Upper lobe of right lung (tissue), 1 donor: ENCODE measurements around the gene GOLGA1. TPM values are rescaled to one million over a fixed set of nuclear protein-coding genes. Genes with fewer than 3 reads are reported as not detected.
A peak's percentile ranks its signal among the peaks of the same experiment; 100 is the strongest.
"Not testable (repeated sequence)": the region's sequence is repeated elsewhere in the genome, so short reads cannot be mapped to it uniquely, and the experiment has no call there.

Experiments used
- ATAC-seq: fragments of 200-7000 bp; cut with Tn5 transposase; one replicate; pipeline ENCODE4 v1.9.1; 2020; ENCODE audit warnings: mild to moderate bottlenecking, moderate library complexity
- DNase-seq: peaks from one replicate; pipeline ENCODE4 v3.0.0-alpha.2; 2020
- H3K27ac ChIP-seq: fragments of 200-600 bp; one replicate; pipeline ENCODE4 v1.8.0; 2022
- H3K27me3 ChIP-seq: fragments of 200-600 bp; one replicate; pipeline ENCODE4 v1.8.0; 2022; ENCODE audit warnings: mild to moderate bottlenecking
- H3K36me3 ChIP-seq: fragments of 200-600 bp; one replicate; pipeline ENCODE4 v1.8.0; 2022
- H3K4me1 ChIP-seq: fragments of 200-600 bp; one replicate; pipeline ENCODE4 v1.8.0; 2022
- H3K4me3 ChIP-seq: fragments of 200-600 bp; one replicate; pipeline ENCODE4 v1.8.0; 2022; ENCODE audit warnings: mild to moderate bottlenecking
- H3K9me3 ChIP-seq: fragments of 200-600 bp; one replicate; pipeline ENCODE4 v1.8.0; 2022
- intact Hi-C: fragments of 100-400 bp; cut with DNase I; formaldehyde crosslinking; loops from one replicate; pipeline ENCODE4 v1.11.0; 2022
- total RNA-seq: library from RNA; stranded (reverse); fragmentation: NEBNext Ultra II Directional; extraction: Animal tissue kit (Norgen Biotek cat#: 25700); gene quantifications from one replicate; pipeline ENCODE4 v1.2.1, GENCODE V29; 2021
- TF ChIP-seq, protein P1 (sequence below): fragments of 200-600 bp; IDR thresholded peaks from one replicate; pipeline ENCODE4 v1.8.0; 2022; ENCODE audit warnings: antibody characterized with exemption
- donor health status: DM: no; HTN: yes; CAD: no; lungs with severe emphysema.

The GOLGA1 gene
- total RNA-seq, 1 donor from 2014 or later, result 17.9 TPM

DNA sequence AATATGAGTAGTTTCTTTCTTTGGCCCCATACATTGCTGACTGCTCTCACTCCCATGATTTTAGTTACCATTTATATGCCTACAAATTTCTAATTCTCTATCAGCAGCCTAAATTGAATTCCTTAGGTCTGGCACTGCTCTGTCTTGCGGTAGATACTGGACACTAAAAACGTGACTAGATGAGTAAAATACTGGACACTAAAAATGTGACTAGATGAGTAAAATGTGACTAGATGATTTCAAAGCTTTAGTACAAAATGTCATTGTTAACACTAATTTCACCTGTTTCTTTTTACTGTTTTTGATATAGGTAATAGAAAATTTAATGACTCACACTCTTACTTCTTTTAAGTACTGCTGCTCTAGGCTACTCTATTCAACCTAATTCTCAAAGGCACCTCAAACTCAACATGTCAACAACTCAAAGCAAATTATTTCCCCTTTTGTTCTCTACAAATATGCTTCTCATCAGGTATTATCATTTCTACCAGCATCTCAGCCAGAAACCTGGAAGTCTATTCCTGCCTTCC is 31.4 kb upstream of the GOLGA1 start:
- no peaks in the 10 kb centered on the region for H3K27me3 ChIP-seq
- no peaks in the 10 kb centered on the region for H3K4me1 ChIP-seq
- TF ChIP-seq, protein P1, sequence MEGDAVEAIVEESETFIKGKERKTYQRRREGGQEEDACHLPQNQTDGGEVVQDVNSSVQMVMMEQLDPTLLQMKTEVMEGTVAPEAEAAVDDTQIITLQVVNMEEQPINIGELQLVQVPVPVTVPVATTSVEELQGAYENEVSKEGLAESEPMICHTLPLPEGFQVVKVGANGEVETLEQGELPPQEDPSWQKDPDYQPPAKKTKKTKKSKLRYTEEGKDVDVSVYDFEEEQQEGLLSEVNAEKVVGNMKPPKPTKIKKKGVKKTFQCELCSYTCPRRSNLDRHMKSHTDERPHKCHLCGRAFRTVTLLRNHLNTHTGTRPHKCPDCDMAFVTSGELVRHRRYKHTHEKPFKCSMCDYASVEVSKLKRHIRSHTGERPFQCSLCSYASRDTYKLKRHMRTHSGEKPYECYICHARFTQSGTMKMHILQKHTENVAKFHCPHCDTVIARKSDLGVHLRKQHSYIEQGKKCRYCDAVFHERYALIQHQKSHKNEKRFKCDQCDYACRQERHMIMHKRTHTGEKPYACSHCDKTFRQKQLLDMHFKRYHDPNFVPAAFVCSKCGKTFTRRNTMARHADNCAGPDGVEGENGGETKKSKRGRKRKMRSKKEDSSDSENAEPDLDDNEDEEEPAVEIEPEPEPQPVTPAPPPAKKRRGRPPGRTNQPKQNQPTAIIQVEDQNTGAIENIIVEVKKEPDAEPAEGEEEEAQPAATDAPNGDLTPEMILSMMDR, result no peak
- ATAC-seq, result no peak
- H3K4me3 ChIP-seq, result no peak overlapping the region
- H3K9me3 ChIP-seq, result no peaks in the 10 kb centered on the region
- DNase-seq, result no peak
- intact Hi-C loops, result no loop called here
- H3K36me3 ChIP-seq, result peaks cover 53% of the 10 kb centered on the region
- H3K27ac ChIP-seq, result no peak overlapping the region

DNA sequence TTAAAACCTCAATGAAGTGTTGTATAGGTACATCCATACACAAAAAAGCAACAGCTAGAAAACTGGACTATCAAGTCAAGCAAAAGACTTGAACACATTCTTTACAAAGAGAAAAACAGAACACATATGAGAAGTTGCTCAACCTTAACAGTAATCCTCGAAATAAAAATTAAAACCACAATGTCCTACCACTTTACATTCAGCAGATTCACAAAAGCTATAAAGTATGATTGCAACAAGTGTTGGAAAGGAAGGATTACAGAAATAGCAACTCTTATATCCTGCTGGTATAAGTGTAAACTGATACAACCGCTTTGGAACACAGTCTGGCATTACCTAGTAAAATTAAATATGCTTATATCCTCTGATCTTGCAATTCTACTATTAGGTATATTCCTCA is 28.5 kb upstream of the GOLGA1 start:
- peaks cover 37% of the 10 kb centered on the region for H3K36me3 ChIP-seq
- no peak for DNase-seq
- H3K9me3 ChIP-seq, result no peaks in the 10 kb centered on the region
- intact Hi-C loops, result no loop called here
- no peaks in the 10 kb centered on the region for H3K27me3 ChIP-seq
- TF ChIP-seq, protein P1, result no peak
- no peak overlapping the region for H3K27ac ChIP-seq
- H3K4me3 ChIP-seq, result no peak overlapping the region
- no peaks in the 10 kb centered on the region for H3K4me1 ChIP-seq
- no peak for ATAC-seq

DNA sequence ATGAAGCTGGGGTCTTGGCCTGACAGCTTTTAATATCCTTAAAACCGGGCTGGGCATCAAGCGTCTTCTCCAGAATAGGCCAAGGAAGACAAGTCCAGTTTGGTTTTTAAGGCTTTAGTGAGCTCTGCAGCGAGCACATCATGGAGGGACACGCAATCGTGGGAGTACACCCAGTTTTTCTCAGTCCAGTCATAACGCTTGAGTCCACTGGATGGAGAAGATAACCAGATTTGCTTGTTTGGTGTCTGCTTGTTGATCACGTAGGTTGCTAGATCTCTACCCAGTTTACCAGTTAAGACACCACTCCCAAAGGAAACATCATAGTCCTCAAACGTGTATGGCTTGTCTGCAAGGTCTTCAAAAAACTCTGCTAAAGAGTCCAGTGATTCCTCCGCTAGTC is 27.4 kb upstream of the GOLGA1 start:
- TF ChIP-seq, protein P1, result no peak
- H3K9me3 ChIP-seq, result no peaks in the 10 kb centered on the region
- H3K4me3 ChIP-seq, result no peak overlapping the region
- H3K4me1 ChIP-seq, result no peaks in the 10 kb centered on the region
- DNase-seq, result no peak
- intact Hi-C loops, result no loop called here
- no peaks in the 10 kb centered on the region for H3K27me3 ChIP-seq
- H3K36me3 ChIP-seq, result peaks cover 33% of the 10 kb centered on the region
- no peak overlapping the region for H3K27ac ChIP-seq
- ATAC-seq, result no peak

DNA sequence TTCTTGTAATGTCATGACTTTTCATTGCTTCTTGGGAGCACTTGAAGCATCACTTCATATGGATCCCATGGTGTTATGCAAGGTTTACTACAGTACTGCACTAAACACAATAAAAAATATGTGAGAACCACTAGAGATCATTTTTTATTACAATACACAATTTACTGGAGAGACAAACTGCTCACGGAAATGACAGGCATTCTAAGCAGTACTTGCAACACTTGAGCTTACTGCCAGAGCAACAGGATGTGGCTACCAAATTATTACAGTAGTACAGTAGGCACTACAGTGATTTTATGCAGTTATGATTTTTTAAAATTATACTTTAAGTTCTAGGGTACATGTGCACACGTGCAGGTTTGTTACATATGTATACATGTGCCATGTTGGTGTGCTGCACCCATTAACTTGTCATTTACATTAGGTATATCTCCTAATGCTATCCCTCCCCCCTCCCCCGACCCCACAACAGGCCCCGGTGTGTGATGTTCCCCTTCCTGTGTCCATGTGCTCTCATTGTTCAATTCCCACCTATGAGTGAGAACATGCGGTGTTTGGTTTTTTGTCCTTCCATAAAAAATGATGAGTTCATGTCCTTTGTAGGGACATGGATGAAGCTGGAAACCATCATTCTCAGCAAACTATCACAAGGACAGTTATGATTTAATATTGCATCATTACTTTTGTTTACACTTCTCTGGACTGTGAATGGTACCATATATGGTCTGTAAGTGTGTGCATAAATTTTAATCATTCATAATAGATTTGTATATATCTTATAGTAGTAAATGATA is 25.1 kb upstream of the GOLGA1 start:
- H3K4me3 ChIP-seq, H3K4me1 ChIP-seq, H3K27me3 ChIP-seq, intact Hi-C loops, H3K27ac ChIP-seq, H3K9me3 ChIP-seq, DNase-seq: not testable (repeated sequence)
- ATAC-seq, result peak; percentile 47
- H3K36me3 ChIP-seq, result peaks cover 26% of the 10 kb centered on the region

DNA sequence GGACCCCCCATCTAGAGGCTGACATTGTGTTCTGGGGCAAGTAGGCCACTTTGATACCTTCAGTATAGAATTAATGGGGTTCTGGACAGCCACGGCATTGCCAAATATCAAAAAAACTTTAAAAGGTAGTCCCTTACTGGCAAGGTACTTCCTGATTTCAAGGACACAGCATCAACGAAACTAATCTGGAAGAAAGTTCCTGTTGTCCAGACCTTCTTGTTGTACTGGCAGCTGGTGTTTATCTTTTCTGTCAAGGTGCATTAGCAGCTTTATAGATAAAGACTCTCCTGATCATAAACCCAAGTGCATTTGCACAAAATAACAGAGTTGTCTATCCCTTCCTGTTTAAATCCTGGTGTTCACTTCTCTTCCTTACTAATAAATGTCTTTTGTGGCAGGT is 23.7 kb upstream of the GOLGA1 start:
- no peak overlapping the region for H3K4me3 ChIP-seq
- H3K27me3 ChIP-seq, result no peaks in the 10 kb centered on the region
- no peak overlapping the region for H3K27ac ChIP-seq
- intact Hi-C loops, result no loop called here
- H3K9me3 ChIP-seq, result no peaks in the 10 kb centered on the region
- TF ChIP-seq, protein P1, result no peak
- H3K4me1 ChIP-seq, result no peaks in the 10 kb centered on the region
- DNase-seq, result no peak
- H3K36me3 ChIP-seq, result peaks cover 13% of the 10 kb centered on the region
- no peak for ATAC-seq

DNA sequence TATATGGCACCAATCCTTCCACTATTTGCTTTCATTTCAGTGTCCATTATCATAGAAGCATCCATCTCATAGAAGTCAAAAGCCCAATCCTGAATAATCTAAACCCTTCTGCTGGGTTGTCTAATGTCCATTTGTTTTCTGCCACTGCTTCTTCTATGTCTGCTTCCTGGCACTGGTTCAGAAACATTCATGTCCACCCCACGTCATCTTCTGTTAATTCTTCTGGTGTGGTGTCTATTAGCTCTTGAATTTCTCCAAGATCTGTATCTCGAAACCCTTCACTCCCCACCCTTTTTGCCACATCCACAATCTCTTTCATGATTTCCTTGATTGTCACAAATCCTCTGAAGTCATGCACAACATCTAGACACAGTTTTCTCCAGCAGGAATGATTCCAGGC is 23.2 kb upstream of the GOLGA1 start:
- H3K36me3 ChIP-seq, result peaks cover 9% of the 10 kb centered on the region
- H3K9me3 ChIP-seq, result no peaks in the 10 kb centered on the region
- TF ChIP-seq, protein P1, result no peak
- DNase-seq (no peak), ATAC-seq (no peak)
- no peaks in the 10 kb centered on the region for H3K4me1 ChIP-seq
- H3K27ac ChIP-seq, result no peak overlapping the region
- H3K4me3 ChIP-seq, result no peak overlapping the region
- no peaks in the 10 kb centered on the region for H3K27me3 ChIP-seq
- intact Hi-C loops, result no loop called here
